Astrocyte (in vitro differentiated cells and primary cell): ENCODE results near the gene RASIP1. TPM values are rescaled to one million over a fixed set of nuclear protein-coding genes. Genes with fewer than 3 reads are reported as not detected.

ENCODE experiments used
- DNase-seq: peaks from one replicate; pipeline ENCODE4 v3.0.0-alpha.2; 2010; ENCODE audit warnings: low read depth
- FAIRE-seq: peaks from 2 replicates; lab custom pipeline; 2011; peaks lifted over from hg19 to GRCh38; lab: Jason Lieb, UNC
- H2AFZ ChIP-seq: 2 replicates; pipeline ENCODE4 v1.6.0; 2012; ENCODE audit warnings: low read depth, low read length, inconsistent platforms
- H3K27ac ChIP-seq: 2 replicates; pipeline ENCODE4 v1.5.1; 2011; ENCODE audit warnings: low read depth, low read length, inconsistent platforms
- H3K27me3 ChIP-seq: 2 replicates; pipeline ENCODE4 v1.6.0; 2011; ENCODE audit warnings: low read length, inconsistent platforms; ENCODE audit not compliant: insufficient read depth
- H3K36me3 ChIP-seq: 2 replicates; pipeline ENCODE4 v1.5.1; 2011; ENCODE audit warnings: low read length, inconsistent platforms; ENCODE audit not compliant: insufficient read depth
- H3K4me1 ChIP-seq: 2 replicates; pipeline ENCODE4 v1.5.1; 2011; ENCODE audit warnings: low read length, inconsistent platforms; ENCODE audit not compliant: insufficient read depth
- H3K4me2 ChIP-seq: 2 replicates; pipeline ENCODE4 v1.6.0; 2012; ENCODE audit warnings: low read length, inconsistent platforms
- H3K4me3 ChIP-seq: 2 replicates; pipeline ENCODE4 v1.5.1; 2011; ENCODE audit warnings: low read depth, mild to moderate bottlenecking, low read length, inconsistent platforms; ENCODE audit not compliant: insufficient read depth
- H3K79me2 ChIP-seq: 2 replicates; pipeline ENCODE4 v1.6.0; 2012; ENCODE audit warnings: mild to moderate bottlenecking, low read length, inconsistent platforms; ENCODE audit not compliant: insufficient read depth
- H3K9ac ChIP-seq: 2 replicates; pipeline ENCODE4 v1.6.0; 2012; ENCODE audit warnings: mild to moderate bottlenecking, low read length, inconsistent platforms
- H3K9me3 ChIP-seq: 2 replicates; pipeline ENCODE4 v1.5.1; 2012; ENCODE audit warnings: low read depth, mild to moderate bottlenecking, low read length, inconsistent platforms; ENCODE audit not compliant: insufficient read depth
- H4K20me1 ChIP-seq: 2 replicates; pipeline ENCODE4 v1.6.0; 2012; ENCODE audit warnings: low read length, inconsistent platforms; ENCODE audit not compliant: insufficient read depth
- H3K27ac Mint-ChIP-seq: one replicate; pipeline ENCODE4 v1.8.0; 2021; ENCODE audit warnings: mild to moderate bottlenecking, mixed read lengths; ENCODE audit not compliant: unreplicated experiment
- H3K27me3 Mint-ChIP-seq: one replicate; pipeline ENCODE4 v1.8.0; 2021; ENCODE audit warnings: low read depth, mixed read lengths; ENCODE audit not compliant: unreplicated experiment
- H3K36me3 Mint-ChIP-seq: one replicate; pipeline ENCODE4 v1.8.0; 2021; ENCODE audit warnings: low read depth, mixed read lengths; ENCODE audit not compliant: unreplicated experiment
- H3K4me1 Mint-ChIP-seq: one replicate; pipeline ENCODE4 v1.8.0; 2021; ENCODE audit warnings: low read depth, mixed read lengths; ENCODE audit not compliant: unreplicated experiment
- H3K4me3 Mint-ChIP-seq: one replicate; pipeline ENCODE4 v1.8.0; 2021; ENCODE audit warnings: mild to moderate bottlenecking, moderate library complexity, mixed read lengths; ENCODE audit not compliant: unreplicated experiment
- H3K9me3 Mint-ChIP-seq: one replicate; pipeline ENCODE4 v1.8.0; 2021; ENCODE audit warnings: mild to moderate bottlenecking, mixed read lengths; ENCODE audit not compliant: unreplicated experiment
- CTCF ChIP-seq: IDR thresholded peaks from 2 replicates; pipeline ENCODE4 v1.5.1; 2011; ENCODE audit warnings: low read depth, mild to moderate bottlenecking, inconsistent platforms, low read length, moderate library complexity; ENCODE audit not compliant: insufficient read depth
- EZH2 ChIP-seq: IDR thresholded peaks from 2 replicates; pipeline ENCODE4 v1.6.1; 2012; ENCODE audit warnings: mild to moderate bottlenecking, low read length, inconsistent platforms; ENCODE audit not compliant: insufficient read depth
- total RNA-seq: library from RNA; stranded (reverse); gene quantifications from 2 replicates; pipeline ENCODE4 v1.2.1, GENCODE V29; 2021

Gene RASIP1
- total RNA-seq, 1 donor from 2014 or later: 0.68 TPM

GRCh38 chr19:48735031-48735615, 5.3 kb downstream of the RASIP1 start:
- H3K27ac ChIP-seq: no peak overlapping the region
- peak overlapping the region; percentile 52 for H2AFZ ChIP-seq
- no peaks in the 10 kb centered on the region for H3K36me3 ChIP-seq
- no peaks in the 10 kb centered on the region for H3K36me3 Mint-ChIP-seq
- H3K27me3 ChIP-seq: peaks cover 9% of the 10 kb centered on the region
- no peaks in the 10 kb centered on the region for H3K9me3 ChIP-seq
- no peak for FAIRE-seq
- peak overlapping the region; percentile 23 for H3K4me3 ChIP-seq
- no peaks in the 10 kb centered on the region for H4K20me1 ChIP-seq
- no peak overlapping the region for H3K9ac ChIP-seq
- no peak overlapping the region for H3K27ac Mint-ChIP-seq
- H3K9me3 Mint-ChIP-seq: no peaks in the 10 kb centered on the region
- peak overlapping the region; percentile 70 for H3K4me3 Mint-ChIP-seq
- peaks cover 4% of the 10 kb centered on the region for H3K4me1 ChIP-seq
- peak; percentile 14 for DNase-seq
- no peaks in the 10 kb centered on the region for H3K79me2 ChIP-seq
- H3K4me1 Mint-ChIP-seq: peaks cover 4% of the 10 kb centered on the region
- H3K27me3 Mint-ChIP-seq: peaks cover 14% of the 10 kb centered on the region
- H3K4me2 ChIP-seq: peak overlapping the region; percentile 67
- TF ChIP-seq EZH2: no peak

- peaks cover 4% of the 10 kb centered on the region for H3K4me1 ChIP-seq
- H3K4me2 ChIP-seq: peak overlapping the region; percentile 67
- FAIRE-seq (no peak), DNase-seq (no peak)
- Mint-ChIP-seq H3K27ac (no peak overlapping the region), H3K9me3 (no peaks in the 10 kb centered on the region), H3K4me1 (peaks cover 4% of the 10 kb centered on the region), H3K27me3 (peaks cover 14% of the 10 kb centered on the region), H3K4me3 (peak overlapping the region; percentile 70), H3K36me3 (no peaks in the 10 kb centered on the region)
- H3K9ac ChIP-seq: no peak overlapping the region
- H3K4me3 ChIP-seq: no peak overlapping the region
- no peaks in the 10 kb centered on the region for H3K36me3 ChIP-seq
- H2AFZ ChIP-seq: no peak overlapping the region
- no peak overlapping the region for H3K27ac ChIP-seq
- TF ChIP-seq EZH2 (no peak), CTCF (no peak)
- H3K9me3 ChIP-seq: no peaks in the 10 kb centered on the region
- H3K79me2 ChIP-seq: no peaks in the 10 kb centered on the region
- H3K27me3 ChIP-seq: peaks cover 5% of the 10 kb centered on the region
- H4K20me1 ChIP-seq: no peaks in the 10 kb centered on the region
These were observed 5.8 kb downstream of the RASIP1 start for GRCh38 chr19:48734625-48735024.

GRCh38 chr19:48731452-48731851, 9.0 kb downstream of the RASIP1 start:
- Histone ChIP-seq H3K79me2 (no peaks in the 10 kb centered on the region), H3K4me2 (no peak overlapping the region), H2AFZ (no peak overlapping the region), H3K27ac (no peak overlapping the region), H4K20me1 (no peaks in the 10 kb centered on the region), H3K9ac (no peak overlapping the region), H3K4me3 (no peak overlapping the region), H3K36me3 (no peaks in the 10 kb centered on the region), H3K9me3 (no peaks in the 10 kb centered on the region), H3K4me1 (no peaks in the 10 kb centered on the region), H3K27me3 (peaks cover 5% of the 10 kb centered on the region)
- TF ChIP-seq CTCF (no peak), EZH2 (no peak)
- Mint-ChIP-seq H3K27me3 (peaks cover 10% of the 10 kb centered on the region), H3K36me3 (peaks cover 2% of the 10 kb centered on the region), H3K9me3 (peaks cover 3% of the 10 kb centered on the region), H3K4me3 (no peak overlapping the region), H3K4me1 (no peaks in the 10 kb centered on the region), H3K27ac (no peak overlapping the region)
- DNase-seq (no peak), FAIRE-seq (no peak)
